Thyroid gland (tissue), 4 donors: ENCODE measurements around the gene UBE2E2. TPM values are rescaled to one million over a fixed set of nuclear protein-coding genes. Genes with fewer than 3 reads are reported as not detected.

Source experiments
- DNase-seq, 2 donors: peaks; one replicate each; pipeline ENCODE4 v3.0.0-alpha.2; 2019
- H3K27ac ChIP-seq, 3 donors: fragments of 200-600 bp; sonication (generic); 1 replicate in 2 of 3; 2 replicates in 1 of 3; pipeline ENCODE4 v1.5.1; 2016 to 2019; ENCODE audit warnings: mild to moderate bottlenecking in 1 of 3, moderate library complexity in 1 of 3
- H3K27me3 ChIP-seq: fragments of 200-600 bp; sonication (generic); one replicate; pipeline ENCODE4 v1.5.1; 2019
- H3K36me3 ChIP-seq, 2 donors: fragments of 200-600 bp; sonication (generic); one replicate each; pipeline ENCODE4 v1.5.1; 2016 to 2019
- H3K4me1 ChIP-seq, 2 donors: fragments of 200-600 bp; sonication (generic); one replicate each; pipeline ENCODE4 v1.5.1; 2017 to 2019
- H3K4me3 ChIP-seq, 3 donors: fragments of 200-600 bp; sonication (generic); replicated peaks in 1 of 3; 1 replicate in 2 of 3; 2 replicates in 1 of 3; pipeline ENCODE4 v1.5.1; 2016; ENCODE audit warnings: mild to moderate bottlenecking in 1 of 3
- H3K9me3 ChIP-seq: fragments of 200-600 bp; sonication (generic); one replicate; pipeline ENCODE4 v1.5.1; 2017
- POLR2A ChIP-seq, 2 donors: fragments of 450-650 bp; IDR thresholded peaks; one replicate each; pipeline ENCODE4 v1.6.1; 2017; ENCODE audit warnings: antibody characterized with exemption in 2 of 2, mild to moderate bottlenecking in 2 of 2, moderate library complexity in 1 of 2
- WGBS, 2 donors: methylation state at CpG; one replicate each; pipeline ENCODE4 v1.1.5; 2017; 5-methylcytosine and 5-hydroxymethylcytosine counted together
- intact Hi-C: fragments of 100-400 bp; cut with DNase I; formaldehyde crosslinking; loops from one replicate; pipeline ENCODE4 v1.15.1; 2023
- total RNA-seq, 4 donors: library from RNA; depleted of rRNA; stranded (reverse); fragments of >200 nt; gene quantifications; one replicate each; pipeline ENCODE4 v1.2.3, GENCODE V29; 2016
- TF ChIP-seq, protein P1 (sequence below), 6 experiments: fragments of 200-600 bp in 3 of 6; fragments of 450-650 bp in 3 of 6; sonication (generic) in 3 of 6; IDR thresholded peaks; one replicate each; pipeline ENCODE4 v1.5.1; 2016 to 2019; ENCODE audit warnings: antibody characterized with exemption in 6 of 6, mild to moderate bottlenecking in 2 of 6, inconsistent platforms in 1 of 6, moderate library complexity in 1 of 6

UBE2E2 gene
- total RNA-seq, 4 donors from 2014 or later = 28.5 to 46.0 (median 38.4) TPM

DNA sequence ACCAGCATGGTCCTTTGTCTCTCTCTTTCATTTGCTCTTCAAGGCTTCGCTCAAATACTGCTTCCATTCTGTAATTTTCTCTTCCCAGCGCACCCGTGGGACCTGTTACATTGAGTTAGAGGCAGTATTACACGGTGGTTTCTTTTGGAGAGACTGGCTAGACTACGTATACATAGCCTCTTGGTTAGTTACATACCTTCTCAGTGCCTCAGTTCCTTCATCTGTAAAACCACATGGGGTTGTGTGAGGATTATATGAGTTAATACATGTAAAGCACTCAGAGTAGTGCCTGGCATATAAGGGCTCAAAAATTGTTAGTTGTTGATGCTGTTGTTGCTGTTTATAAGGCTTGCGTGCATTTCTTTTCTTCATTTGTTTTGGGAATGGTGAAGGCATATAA is 33.8 kb downstream of the UBE2E2 start:
- intact Hi-C loops = no loop called here
- Histone ChIP-seq H3K4me3 (no peak overlapping the region), H3K36me3 (no peaks in the 10 kb centered on the region), H3K27ac (no peak overlapping the region), H3K4me1 (no peaks in the 10 kb centered on the region), H3K9me3 (no peaks in the 10 kb centered on the region), H3K27me3 (no peaks in the 10 kb centered on the region)
- DNase-seq = no peak
- no peak for TF ChIP-seq POLR2A (IDR thresholded peaks at IDR 0.05)
- TF ChIP-seq, protein P1, sequence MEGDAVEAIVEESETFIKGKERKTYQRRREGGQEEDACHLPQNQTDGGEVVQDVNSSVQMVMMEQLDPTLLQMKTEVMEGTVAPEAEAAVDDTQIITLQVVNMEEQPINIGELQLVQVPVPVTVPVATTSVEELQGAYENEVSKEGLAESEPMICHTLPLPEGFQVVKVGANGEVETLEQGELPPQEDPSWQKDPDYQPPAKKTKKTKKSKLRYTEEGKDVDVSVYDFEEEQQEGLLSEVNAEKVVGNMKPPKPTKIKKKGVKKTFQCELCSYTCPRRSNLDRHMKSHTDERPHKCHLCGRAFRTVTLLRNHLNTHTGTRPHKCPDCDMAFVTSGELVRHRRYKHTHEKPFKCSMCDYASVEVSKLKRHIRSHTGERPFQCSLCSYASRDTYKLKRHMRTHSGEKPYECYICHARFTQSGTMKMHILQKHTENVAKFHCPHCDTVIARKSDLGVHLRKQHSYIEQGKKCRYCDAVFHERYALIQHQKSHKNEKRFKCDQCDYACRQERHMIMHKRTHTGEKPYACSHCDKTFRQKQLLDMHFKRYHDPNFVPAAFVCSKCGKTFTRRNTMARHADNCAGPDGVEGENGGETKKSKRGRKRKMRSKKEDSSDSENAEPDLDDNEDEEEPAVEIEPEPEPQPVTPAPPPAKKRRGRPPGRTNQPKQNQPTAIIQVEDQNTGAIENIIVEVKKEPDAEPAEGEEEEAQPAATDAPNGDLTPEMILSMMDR (IDR thresholded peaks at IDR 0.05) = no peak
- WGBS, 2 donors = 90 to 91% methylated on average over 6 of the region's 6 CpGs

DNA sequence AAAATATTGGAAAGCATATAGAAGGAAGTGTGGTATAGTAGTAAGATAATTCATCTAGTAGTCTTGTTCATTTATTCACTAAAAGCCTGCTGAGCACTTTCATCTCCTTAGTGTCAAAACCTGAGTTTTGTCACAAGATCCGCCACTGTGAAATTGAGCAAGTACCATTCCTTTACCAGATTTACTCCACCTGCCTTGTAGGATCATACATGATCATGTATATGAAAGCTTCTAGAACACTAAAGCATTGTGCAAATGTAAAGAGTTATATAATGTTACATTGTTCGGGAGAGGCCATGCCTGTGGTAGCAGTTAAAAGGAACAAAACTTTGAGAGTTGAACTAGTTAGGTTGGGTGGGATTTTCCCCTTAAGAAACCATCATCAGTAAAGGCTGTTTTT is 35.0 kb downstream of the UBE2E2 start:
- WGBS, 2 donors = 99 to 100% methylated on average over 2 of the region's 2 CpGs
- H3K9me3 ChIP-seq = no peaks in the 10 kb centered on the region
- TF ChIP-seq POLR2A (IDR thresholded peaks at IDR 0.05) = no peak
- TF ChIP-seq, protein P1 (IDR thresholded peaks at IDR 0.05) = no peak
- no peaks in the 10 kb centered on the region for H3K4me1 ChIP-seq
- no peak for DNase-seq
- no peak overlapping the region for H3K4me3 ChIP-seq
- H3K27ac ChIP-seq = no peak overlapping the region
- no peaks in the 10 kb centered on the region for H3K36me3 ChIP-seq
- H3K27me3 ChIP-seq = no peaks in the 10 kb centered on the region
- intact Hi-C loops = no loop called here

DNA sequence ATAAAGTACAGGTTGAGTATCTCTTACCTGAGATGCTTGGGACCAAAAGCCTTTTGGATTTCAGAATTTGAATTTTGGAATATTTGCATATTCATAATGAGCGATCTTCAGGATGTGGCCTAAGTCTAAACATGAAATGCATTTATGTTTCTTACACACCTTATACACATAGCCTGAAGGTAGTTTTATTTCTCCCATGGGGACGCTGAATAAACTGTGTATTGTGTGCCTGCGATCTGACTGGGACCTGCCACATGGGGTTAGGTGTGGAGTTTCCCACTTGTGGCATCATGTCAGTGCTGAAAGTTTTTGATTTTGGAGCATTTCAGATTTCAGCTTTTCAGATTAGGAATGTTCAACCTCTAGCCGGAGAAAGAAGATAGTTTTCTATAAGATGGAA is 35.5 kb downstream of the UBE2E2 start:
- WGBS, 2 donors = 97 to 98% methylated on average over 4 of the region's 4 CpGs
- intact Hi-C loops = no loop called here
- no peaks in the 10 kb centered on the region for H3K9me3 ChIP-seq

DNA sequence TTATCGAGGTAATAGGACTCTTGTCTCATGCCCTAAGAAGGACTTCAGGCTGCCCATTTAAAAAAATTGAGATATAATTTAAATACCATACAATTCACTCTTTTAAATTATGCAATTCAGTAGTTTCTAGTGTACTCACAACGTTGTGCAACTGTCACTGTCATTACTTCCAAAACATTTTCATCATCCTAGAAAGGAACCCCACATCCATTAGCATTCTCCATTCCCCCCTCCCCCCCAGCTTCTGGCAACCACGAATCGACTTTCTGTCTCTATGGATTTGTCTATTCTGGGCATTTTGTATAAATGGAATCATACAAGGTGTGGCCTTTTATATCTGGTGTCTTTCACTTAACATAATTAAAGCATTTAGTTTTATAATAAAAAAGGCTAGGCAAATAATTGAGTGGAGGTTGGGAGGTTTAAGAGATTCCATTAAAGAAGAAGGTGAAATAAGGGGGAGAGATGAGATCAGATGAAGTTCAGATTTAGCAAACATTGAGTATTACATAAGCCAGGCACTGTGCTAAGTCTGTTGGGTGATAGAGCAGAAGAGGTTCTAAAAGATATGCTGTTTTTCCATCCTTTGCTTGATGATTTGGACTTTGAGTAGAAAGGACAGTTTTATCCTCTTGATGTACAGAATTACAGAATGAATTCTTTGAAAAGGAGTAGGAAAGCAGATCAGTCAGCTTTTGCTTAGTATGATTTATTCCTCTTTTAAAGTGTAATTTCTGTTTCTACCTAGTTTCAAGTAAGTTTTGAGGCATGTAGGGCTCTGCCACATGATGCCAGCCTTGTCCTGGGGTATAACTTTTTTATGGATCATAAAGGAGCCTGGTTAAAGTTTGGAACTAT is 36.3 kb downstream of the UBE2E2 start:
- Histone ChIP-seq H3K27ac (no peak overlapping the region), H3K4me1 (no peaks in the 10 kb centered on the region), H3K36me3 (no peaks in the 10 kb centered on the region), H3K4me3 (no peak overlapping the region), H3K27me3 (no peaks in the 10 kb centered on the region), H3K9me3 (no peaks in the 10 kb centered on the region)
- WGBS, 2 donors = 74 to 79% methylated on average over 4 of the region's 4 CpGs
- DNase-seq = no peak
- intact Hi-C loops = no loop called here
- TF ChIP-seq, protein P1 (IDR thresholded peaks at IDR 0.05) = no peak
- TF ChIP-seq POLR2A (IDR thresholded peaks at IDR 0.05) = no peak

More for the DNA sequence above, 35.5 kb downstream of the UBE2E2 start:
- no peaks in the 10 kb centered on the region for H3K36me3 ChIP-seq
- no peak for DNase-seq
- H3K27me3 ChIP-seq = no peaks in the 10 kb centered on the region
- H3K4me3 ChIP-seq = no peak overlapping the region
- H3K4me1 ChIP-seq = no peaks in the 10 kb centered on the region
- no peak overlapping the region for H3K27ac ChIP-seq
- TF ChIP-seq, protein P1 (IDR thresholded peaks at IDR 0.05) = no peak
- no peak for TF ChIP-seq POLR2A (IDR thresholded peaks at IDR 0.05)

DNA sequence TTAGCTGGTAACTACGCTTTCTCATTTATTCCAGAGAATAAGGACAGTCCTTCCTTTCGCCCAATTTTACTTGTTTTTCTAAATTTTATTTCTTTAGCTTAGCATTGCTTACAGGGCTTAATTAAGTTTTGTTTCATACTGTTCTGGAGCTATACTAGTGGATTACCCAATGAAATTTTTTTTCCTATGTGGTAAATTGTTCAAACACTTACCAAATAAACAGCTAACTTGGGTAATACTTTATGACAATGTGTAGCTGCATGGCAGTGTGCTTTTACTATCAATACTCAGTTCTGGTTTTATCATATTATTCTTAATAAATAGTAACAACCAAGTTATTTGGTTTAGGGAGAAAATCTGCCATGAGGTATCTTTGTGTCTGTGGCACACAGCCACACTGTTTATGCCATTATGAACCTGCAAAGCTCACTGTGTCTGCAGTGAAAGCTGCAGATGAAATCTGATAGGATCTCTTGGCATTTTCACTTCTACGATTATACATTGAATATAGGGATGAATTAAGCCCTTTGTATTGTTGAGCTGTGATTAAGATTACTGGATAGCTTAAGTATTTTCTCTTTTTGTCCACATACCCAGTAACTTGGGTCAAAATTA is 37.2 kb downstream of the UBE2E2 start:
- Histone ChIP-seq H3K27me3 (no peaks in the 10 kb centered on the region), H3K4me1 (no peaks in the 10 kb centered on the region), H3K27ac (no peak overlapping the region), H3K9me3 (no peaks in the 10 kb centered on the region), H3K4me3 (no peak overlapping the region), H3K36me3 (no peaks in the 10 kb centered on the region)
- 91 to 97% methylated on average over 3 of the region's 3 CpGs for WGBS, 2 donors
- TF ChIP-seq, protein P1 (IDR thresholded peaks at IDR 0.05) = no peak
- TF ChIP-seq POLR2A (IDR thresholded peaks at IDR 0.05) = no peak
- no peak for DNase-seq
- intact Hi-C loops = no loop called here
